Naive thymus-derived CD8-positive, alpha-beta T cell (primary cell): ENCODE data around the gene HTT. TPM values are rescaled to one million over a fixed set of nuclear protein-coding genes. Genes with fewer than 3 reads are reported as not detected.
"Not testable (repeated sequence)": the region's sequence is repeated elsewhere in the genome, so short reads cannot be mapped to it uniquely, and the experiment has no call there.

Experiments
- ATAC-seq, 2 donors: fragments of 150-1000 bp; cut with Tn5 transposase in 1 of 2; sonication (Bioruptor Pico), chemical (Tn5 transposase) in 1 of 2; 1 replicate in 1 of 2; 2 replicates in 1 of 2; pipeline ENCODE4 v1.10.0; 2021; ENCODE audit warnings: mild to moderate bottlenecking in 2 of 2, moderate library complexity in 2 of 2
- POLR2A ChIA-PET: fragments of 350-600 bp; sonication (Branson Sonifier 250); formaldehyde crosslinking; loops from one replicate; lab custom pipeline; 2021; ENCODE audit warnings: antibody characterized with exemption; lab: Charles Lee
- DNase-seq, 10 donors: peaks; one replicate each; pipeline versions ENCODE4 v3.0.0 to v3.0.0-alpha.2; 2020 to 2022
- H3K27ac Mint-ChIP-seq, 10 donors: one replicate each; pipeline ENCODE4 v1.8.0; 2020 to 2022; ENCODE audit warnings: mild to moderate bottlenecking in 10 of 10, mixed read lengths in 10 of 10, moderate library complexity in 4 of 10, inconsistent platforms in 1 of 10
- H3K27me3 Mint-ChIP-seq, 5 donors: one replicate each; pipeline ENCODE4 v1.8.0; 2021 to 2022; ENCODE audit warnings: mixed read lengths in 5 of 5
- H3K36me3 Mint-ChIP-seq, 3 donors: one replicate each; pipeline ENCODE4 v1.8.0; 2020 to 2022; ENCODE audit warnings: mixed read lengths in 3 of 3, mild to moderate bottlenecking in 2 of 3, inconsistent platforms in 1 of 3
- H3K4me1 Mint-ChIP-seq, 4 donors: one replicate each; pipeline ENCODE4 v1.8.0; 2021 to 2022; ENCODE audit warnings: mixed read lengths in 4 of 4
- H3K4me3 Mint-ChIP-seq, 10 donors: one replicate each; pipeline ENCODE4 v1.8.0; 2020 to 2022; ENCODE audit warnings: mild to moderate bottlenecking in 10 of 10, mixed read lengths in 10 of 10, moderate library complexity in 6 of 10, inconsistent platforms in 1 of 10
- H3K9me3 Mint-ChIP-seq, 9 donors: one replicate each; pipeline ENCODE4 v1.8.0; 2020 to 2022; ENCODE audit warnings: mixed read lengths in 9 of 9, mild to moderate bottlenecking in 3 of 9, inconsistent platforms in 1 of 9, moderate library complexity in 1 of 9
- polyA plus RNA-seq, 3 donors: library from polyadenylated mRNA; unstranded; fragments of 300-500 nt; fragmentation: Illumina TruSeq; gene quantifications; one replicate each; pipeline ENCODE4 v1.2.3, GENCODE V29; 2021
- total RNA-seq, 8 experiments: library from RNA in 2 of 8; stranded (reverse) in 2 of 8; gene quantifications; one replicate each; pipeline ENCODE4 v1.2.3 and lab custom pipeline; 2021 to 2026

HTT gene
- total and polyA plus RNA-seq, 5 experiments from 2014 or later: 2.2 to 64.6 (median 5.0) TPM

DNA sequence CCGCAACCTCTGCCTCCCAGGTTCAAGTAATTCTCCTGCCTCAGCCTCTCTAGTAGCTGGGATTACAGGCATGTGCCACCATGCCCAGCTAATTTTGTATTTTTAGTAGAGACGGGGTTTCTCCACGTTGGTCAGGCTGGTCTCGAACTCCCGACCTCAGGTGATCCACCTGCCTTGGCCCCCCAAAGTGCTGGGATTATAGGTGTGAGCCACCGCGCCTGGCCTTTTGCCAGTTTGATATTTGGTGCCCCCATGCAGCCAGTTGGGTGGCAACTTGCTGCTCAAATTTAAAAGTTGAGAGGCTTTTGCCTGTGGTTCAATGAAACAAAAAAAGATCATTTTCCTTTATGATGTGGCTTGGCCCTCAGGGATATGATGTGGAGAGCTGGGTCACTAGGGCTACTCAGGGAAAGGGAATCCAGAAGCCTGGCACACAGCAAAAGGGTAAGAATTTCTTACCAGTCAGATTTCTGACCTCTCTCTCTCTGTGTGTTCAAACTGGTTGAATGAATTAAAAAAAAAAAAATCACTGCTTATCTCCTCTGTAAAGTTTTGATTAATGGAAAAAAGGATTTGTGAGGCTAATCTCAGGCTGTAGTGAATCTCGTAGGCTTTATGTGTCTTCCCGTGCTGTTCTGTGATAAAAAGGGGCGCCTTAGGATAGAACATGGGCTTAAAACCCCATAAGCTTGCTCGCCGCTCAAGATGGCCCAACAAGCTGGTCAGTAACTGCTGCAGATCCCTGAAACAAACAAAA, 23.2 kb upstream of the HTT start:
- not testable (repeated sequence) for ATAC-seq
- peaks cover 3 to 18% (median 12%) of the 10 kb centered on the region in 4 donors for H3K4me1 Mint-ChIP-seq
- peaks cover 0 to 17% (median 6%) of the 10 kb centered on the region in 9 donors for H3K9me3 Mint-ChIP-seq

DNA sequence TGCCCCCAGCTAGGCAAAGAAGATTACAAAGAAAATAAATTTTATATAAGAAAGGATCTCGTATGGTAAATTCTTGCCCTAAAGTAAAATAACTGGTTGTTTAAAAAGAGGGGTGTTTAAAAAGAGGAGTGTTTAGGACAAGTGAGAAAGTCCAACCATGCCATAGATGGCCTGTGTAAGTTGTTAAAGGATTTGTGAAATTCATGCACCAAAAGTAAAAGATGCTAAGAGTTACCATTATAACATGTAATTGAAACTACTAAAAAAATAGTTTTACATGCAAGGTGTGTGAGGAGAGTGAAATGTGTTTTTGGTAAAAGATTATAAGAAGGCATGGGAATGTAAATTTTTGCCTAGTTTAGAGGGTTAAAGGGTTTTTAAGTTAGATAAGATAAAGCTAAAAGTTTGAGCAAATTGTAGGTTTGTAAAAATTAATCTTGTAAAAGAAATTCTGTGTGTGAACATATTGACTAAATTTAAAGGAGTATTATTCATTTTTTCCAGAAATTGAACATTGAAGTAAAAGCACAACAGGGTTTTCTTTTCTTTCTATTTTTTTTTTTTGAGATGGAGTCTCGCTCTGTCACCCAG, 20.2 kb upstream of the HTT start:
- POLR2A ChIA-PET: interaction anchor here (0.7 kb wide), 1 partner anchor 146 kb away, joined by 3 read pairs; no protein-coding TSS in a partner anchor
- peaks cover 0 to 17% (median 10%) of the 10 kb centered on the region in 3 donors for H3K36me3 Mint-ChIP-seq
- H3K27ac Mint-ChIP-seq: no peak overlapping the region
- H3K27me3 Mint-ChIP-seq: no peaks in the 10 kb centered on the region
- peaks cover 0 to 7% (median under 1%) of the 10 kb centered on the region in 4 donors for H3K4me1 Mint-ChIP-seq
- H3K9me3 Mint-ChIP-seq: peaks cover 0 to 23% (median 7%) of the 10 kb centered on the region in 9 donors
- DNase-seq (no peak), ATAC-seq (no peak)
- H3K4me3 Mint-ChIP-seq: no peak overlapping the region

More for the DNA sequence above, 23.2 kb upstream of the HTT start:
- peaks cover 0 to 12% (median 10%) of the 10 kb centered on the region in 3 donors for H3K36me3 Mint-ChIP-seq
- not testable (repeated sequence) for H3K4me3 Mint-ChIP-seq, H3K27ac Mint-ChIP-seq, H3K27me3 Mint-ChIP-seq, DNase-seq
- POLR2A ChIA-PET: interaction anchor here (0.7 kb wide), 1 partner anchor 29 kb away, joined by 3 read pairs; no protein-coding TSS in a partner anchor

DNA sequence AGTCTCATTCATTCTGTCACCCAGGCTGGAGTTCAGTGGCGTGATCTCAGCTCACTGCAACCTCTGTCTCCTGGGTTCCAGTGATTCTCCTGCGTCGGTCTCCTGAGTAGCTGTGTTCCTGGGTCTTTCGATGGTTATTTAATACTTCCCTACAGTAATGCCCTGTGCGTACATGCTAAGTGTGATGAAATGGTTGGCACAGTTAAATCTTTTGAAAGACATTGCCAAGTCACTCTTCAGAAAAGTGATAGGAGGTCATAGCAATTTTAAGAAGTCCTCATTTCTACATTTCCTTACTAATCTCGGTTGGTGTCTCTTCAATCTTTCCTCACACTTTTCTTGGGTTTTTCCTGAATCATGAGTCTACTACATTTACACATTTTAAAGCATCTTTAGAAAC, 14.5 kb upstream of the HTT start:
- DNase-seq: no peak
- Mint-ChIP-seq H3K9me3 (peaks cover 0 to 18% (median 4%) of the 10 kb centered on the region in 9 donors), H3K4me1 (peaks cover 0 to 11% (median 2%) of the 10 kb centered on the region in 4 donors), H3K4me3 (no peak overlapping the region), H3K36me3 (peaks cover 3 to 18% (median 5%) of the 10 kb centered on the region in 3 donors), H3K27me3 (peaks cover 0 to 18% (median 2%) of the 10 kb centered on the region in 5 donors), H3K27ac (peak overlapping the region in 1 of 10 donors; percentile 11)
- POLR2A ChIA-PET: interaction anchor here (0.7 kb wide), 1 partner anchor 359 kb away, joined by 4 read pairs; no protein-coding TSS in a partner anchor
- no peak for ATAC-seq

DNA sequence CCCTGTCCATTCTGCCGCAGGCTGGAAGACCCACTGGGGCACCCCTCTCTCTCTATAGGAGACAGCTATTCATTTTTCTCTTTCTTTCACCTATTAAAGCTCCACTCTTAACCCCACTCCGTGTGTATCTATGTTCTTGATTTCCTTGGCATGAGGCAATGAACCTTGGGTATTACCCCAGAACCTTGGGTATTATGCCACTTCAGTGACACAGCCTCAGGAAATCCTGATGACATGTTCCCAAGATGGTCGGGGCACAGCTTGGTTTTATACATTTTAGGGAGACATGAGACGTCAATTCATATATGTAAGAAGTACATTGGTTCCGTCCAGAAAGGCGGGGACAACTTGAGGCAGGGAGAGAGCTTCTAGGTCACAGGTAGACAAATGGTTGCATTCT, 13.5 kb upstream of the HTT start:
- peaks cover 0 to 18% (median 2%) of the 10 kb centered on the region in 5 donors for H3K27me3 Mint-ChIP-seq
- DNase-seq (no peak), ATAC-seq (no peak)
- POLR2A ChIA-PET: interaction anchor here (1.1 kb wide), 1 partner anchor 46 kb away, joined by 3 read pairs; no protein-coding TSS in a partner anchor
- H3K36me3 Mint-ChIP-seq: peaks cover 0 to 13% (median 3%) of the 10 kb centered on the region in 3 donors
- peaks cover 0 to 16% (median 2%) of the 10 kb centered on the region in 9 donors for H3K9me3 Mint-ChIP-seq
- no peak overlapping the region for H3K4me3 Mint-ChIP-seq
- peaks cover 0 to 11% (median 2%) of the 10 kb centered on the region in 4 donors for H3K4me1 Mint-ChIP-seq
- H3K27ac Mint-ChIP-seq: no peak overlapping the region

DNA sequence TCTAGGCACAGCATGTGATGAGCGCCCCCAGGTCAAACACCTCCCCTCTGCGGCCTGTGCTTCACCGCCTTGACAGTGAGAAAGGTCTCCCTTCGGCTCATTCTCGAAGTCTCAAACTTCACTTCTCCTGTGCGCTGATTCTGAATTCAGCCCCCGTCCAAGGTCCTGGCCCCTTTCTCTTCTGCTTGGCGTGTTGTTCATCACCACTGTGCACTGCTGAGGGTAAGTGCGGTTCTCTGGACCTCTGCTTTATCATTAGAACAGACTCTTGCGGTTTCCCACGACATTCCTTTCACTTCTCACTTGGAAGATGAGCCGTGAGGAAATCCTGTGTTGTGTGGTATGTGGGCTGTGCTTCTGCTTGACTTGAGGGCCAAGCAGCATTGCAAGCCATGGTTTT, 12.0 kb upstream of the HTT start:
- POLR2A ChIA-PET: no interaction called here
- peaks cover 0 to 11% (median 2%) of the 10 kb centered on the region in 4 donors for H3K4me1 Mint-ChIP-seq
- ATAC-seq (no peak), DNase-seq (no peak)
- peaks cover 0 to 18% (median 2%) of the 10 kb centered on the region in 5 donors for H3K27me3 Mint-ChIP-seq
- no peak overlapping the region for H3K4me3 Mint-ChIP-seq
- peaks cover 0 to 11% (median 0%) of the 10 kb centered on the region in 9 donors for H3K9me3 Mint-ChIP-seq
- peaks cover 3 to 9% (median 5%) of the 10 kb centered on the region in 3 donors for H3K36me3 Mint-ChIP-seq
- H3K27ac Mint-ChIP-seq: no peak overlapping the region

DNA sequence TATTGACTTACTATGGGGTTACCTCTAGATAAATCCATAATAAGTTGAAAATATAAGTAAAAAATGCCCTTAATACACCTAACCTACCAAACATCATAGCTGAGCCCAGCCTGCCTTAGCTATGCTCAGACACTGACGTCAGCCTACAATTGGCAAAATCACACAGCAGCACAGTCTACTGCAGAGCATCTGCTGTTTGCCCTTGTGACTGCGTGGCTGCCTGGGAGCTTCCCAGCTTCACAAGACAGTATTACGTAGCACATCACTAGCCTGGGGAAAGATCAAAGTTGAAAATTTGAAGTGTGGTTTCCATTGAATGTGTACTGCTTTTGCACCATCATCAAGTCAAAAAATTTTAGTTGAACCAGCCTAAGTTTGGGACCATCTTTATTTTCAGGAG, 8.9 kb upstream of the HTT start:
- H3K27ac Mint-ChIP-seq: no peak overlapping the region
- H3K27me3 Mint-ChIP-seq: peaks cover 0 to 10% (median 2%) of the 10 kb centered on the region in 5 donors
- POLR2A ChIA-PET: no interaction called here
- DNase-seq: no peak
- H3K36me3 Mint-ChIP-seq: peaks cover 3 to 9% (median 5%) of the 10 kb centered on the region in 3 donors
- H3K4me3 Mint-ChIP-seq: no peak overlapping the region
- H3K9me3 Mint-ChIP-seq: peaks cover 0 to 11% (median 0%) of the 10 kb centered on the region in 9 donors
- ATAC-seq: no peak
- H3K4me1 Mint-ChIP-seq: peaks cover 0 to 3% (median 0%) of the 10 kb centered on the region in 4 donors

DNA sequence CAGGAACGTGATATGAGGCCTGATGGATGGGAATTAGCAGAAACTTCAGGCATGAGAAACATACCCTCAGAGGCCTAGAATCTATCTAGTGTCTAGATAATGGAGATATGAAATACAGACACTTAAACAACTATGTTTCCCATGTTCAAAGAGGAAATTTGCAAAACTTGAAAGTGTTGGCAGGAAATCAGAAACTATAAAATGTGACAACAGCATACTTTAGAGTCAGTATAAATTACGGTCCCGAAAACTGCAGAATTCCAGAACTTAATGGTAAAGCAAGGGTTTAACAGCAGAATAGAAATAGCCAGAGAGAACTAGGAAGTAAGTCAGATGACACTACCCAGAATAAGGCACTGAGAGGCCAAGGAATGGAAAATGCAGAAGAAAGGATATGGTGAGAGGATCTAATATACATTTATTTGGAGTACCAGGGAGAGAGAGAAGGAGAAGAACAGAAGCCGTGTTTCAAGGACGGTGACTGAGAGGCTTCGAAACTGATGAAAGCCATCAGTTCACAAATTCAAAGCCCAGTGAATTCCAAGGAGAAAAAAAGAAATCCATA, 7.6 kb upstream of the HTT start:
- Mint-ChIP-seq H3K4me1 (peaks cover 0 to 3% (median 0%) of the 10 kb centered on the region in 4 donors), H3K9me3 (peaks cover 0 to 11% (median 0%) of the 10 kb centered on the region in 9 donors), H3K36me3 (peaks cover 3 to 9% (median 5%) of the 10 kb centered on the region in 3 donors), H3K27me3 (peaks cover 0 to 10% (median 0%) of the 10 kb centered on the region in 5 donors), H3K4me3 (no peak overlapping the region), H3K27ac (no peak overlapping the region)
- no peak for DNase-seq
- no peak for ATAC-seq
- POLR2A ChIA-PET: no interaction called here

DNA sequence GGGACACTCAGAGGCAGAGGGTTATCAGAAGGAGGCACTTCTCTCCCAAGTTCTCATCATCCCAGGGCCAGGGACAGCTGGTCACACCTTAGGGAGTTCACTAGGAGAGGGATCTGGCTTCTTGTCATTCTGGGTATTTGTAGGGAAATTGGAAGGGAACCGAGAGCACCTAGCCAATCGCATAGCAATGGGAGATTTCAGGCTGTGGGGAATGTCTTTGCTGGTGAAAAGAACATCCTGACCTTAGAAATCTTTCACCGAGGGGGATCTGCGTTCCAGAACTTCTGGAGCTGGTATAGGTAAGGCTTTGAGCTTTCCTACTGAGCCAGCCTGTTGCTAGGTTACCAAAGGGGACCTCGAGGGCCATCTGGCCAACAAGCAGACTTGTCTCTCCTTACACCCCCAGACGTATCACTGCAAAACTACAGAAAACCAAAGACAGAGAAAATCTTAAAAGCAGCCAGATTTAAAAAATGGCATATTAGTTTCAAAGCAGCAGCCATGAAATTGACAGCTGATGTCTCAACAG, 6.9 kb upstream of the HTT start:
- H3K9me3 Mint-ChIP-seq: peaks cover 0 to 11% (median 0%) of the 10 kb centered on the region in 9 donors
- peaks cover 0 to 1% (median 0%) of the 10 kb centered on the region in 4 donors for H3K4me1 Mint-ChIP-seq
- ATAC-seq (no peak), DNase-seq (no peak)
- H3K36me3 Mint-ChIP-seq: peaks cover under 1 to 9% (median 5%) of the 10 kb centered on the region in 3 donors
- peaks cover 0 to 9% (median 0%) of the 10 kb centered on the region in 5 donors for H3K27me3 Mint-ChIP-seq
- H3K27ac Mint-ChIP-seq: no peak overlapping the region
- H3K4me3 Mint-ChIP-seq: no peak overlapping the region
- POLR2A ChIA-PET: no interaction called here

DNA sequence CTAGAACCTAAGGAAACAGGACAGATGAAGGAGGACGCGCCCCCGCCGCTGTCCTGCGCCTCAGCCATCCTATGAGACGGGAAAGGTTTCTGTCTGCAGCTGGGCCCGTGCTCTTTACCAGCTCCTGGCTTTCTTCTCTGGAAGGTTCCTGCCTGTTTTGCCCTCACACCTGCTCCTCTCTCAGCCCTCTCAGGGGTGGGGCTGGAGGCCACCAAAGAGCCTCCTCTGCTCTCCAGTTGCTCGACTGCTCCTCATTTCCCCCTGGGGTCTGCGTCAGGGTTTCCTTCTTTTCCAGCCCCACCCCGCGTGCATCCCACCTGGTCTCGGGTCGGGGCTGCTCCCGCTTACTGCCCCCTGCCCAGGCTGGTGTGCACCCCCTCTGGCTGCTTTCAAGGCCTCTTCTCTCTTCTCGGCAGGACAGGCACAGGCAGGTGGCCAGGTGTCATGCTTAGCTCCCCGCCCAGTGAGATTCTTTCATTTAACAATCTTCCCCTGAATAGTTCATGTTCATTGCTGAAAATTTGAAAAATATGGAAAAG, 4.8 kb upstream of the HTT start:
- no peaks in the 10 kb centered on the region for H3K4me1 Mint-ChIP-seq
- peak overlapping the region in 1 of 10 donors; percentile 46 for H3K27ac Mint-ChIP-seq

DNA sequence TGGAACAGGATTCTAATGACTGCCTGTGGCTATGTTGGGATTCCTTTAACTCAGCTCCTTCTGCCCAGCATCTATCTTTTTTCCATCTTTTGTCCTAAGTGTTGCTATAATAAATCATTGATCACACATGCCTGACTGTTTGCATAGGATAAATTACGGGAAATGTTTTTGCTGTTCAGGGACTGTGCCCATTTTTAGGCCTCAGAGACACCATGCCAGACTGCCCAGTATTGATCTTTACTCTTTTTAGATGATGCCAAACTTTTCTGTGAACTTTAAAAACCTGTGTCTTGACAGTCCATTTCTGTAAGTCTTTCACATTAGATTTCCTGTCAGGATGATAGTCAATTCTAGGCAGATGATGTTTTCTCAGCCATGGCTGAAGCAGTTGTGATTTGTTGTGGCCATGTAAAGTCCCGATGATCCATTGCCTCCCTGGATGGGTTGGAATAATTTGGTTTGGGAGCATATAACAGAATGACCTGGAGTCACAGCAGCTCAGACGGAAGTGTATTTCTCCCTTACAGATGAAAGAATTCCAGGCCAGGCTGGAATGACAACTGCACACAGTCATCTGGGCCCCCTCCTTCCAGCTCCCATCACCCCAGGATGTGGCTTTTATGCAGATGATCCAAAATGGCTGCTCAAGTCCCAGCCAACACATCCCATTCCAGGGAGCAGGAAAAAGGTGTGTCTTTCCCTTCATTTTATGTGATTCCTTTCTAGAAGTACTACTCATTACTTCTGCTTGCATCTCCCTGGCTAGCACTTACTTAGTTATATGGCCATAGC, 3.6 kb upstream of the HTT start:
- Mint-ChIP-seq H3K9me3 (peaks cover 0 to 5% (median 0%) of the 10 kb centered on the region in 9 donors), H3K4me3 (no peak overlapping the region), H3K4me1 (peaks cover 3 to 9% (median 7%) of the 10 kb centered on the region in 4 donors), H3K27me3 (no peaks in the 10 kb centered on the region), H3K36me3 (peaks cover 0 to 5% (median 5%) of the 10 kb centered on the region in 3 donors), H3K27ac (no peak overlapping the region)
- DNase-seq (no peak), ATAC-seq (no peak)
- POLR2A ChIA-PET: no interaction called here

More for the DNA sequence above, 4.8 kb upstream of the HTT start:
- POLR2A ChIA-PET: no interaction called here
- Mint-ChIP-seq H3K4me3 (no peak overlapping the region), H3K9me3 (peaks cover 0 to 11% (median 0%) of the 10 kb centered on the region in 9 donors), H3K36me3 (peaks cover 0 to 6% (median 5%) of the 10 kb centered on the region in 3 donors), H3K27me3 (no peaks in the 10 kb centered on the region)
- no peak for DNase-seq
- no peak for ATAC-seq

DNA sequence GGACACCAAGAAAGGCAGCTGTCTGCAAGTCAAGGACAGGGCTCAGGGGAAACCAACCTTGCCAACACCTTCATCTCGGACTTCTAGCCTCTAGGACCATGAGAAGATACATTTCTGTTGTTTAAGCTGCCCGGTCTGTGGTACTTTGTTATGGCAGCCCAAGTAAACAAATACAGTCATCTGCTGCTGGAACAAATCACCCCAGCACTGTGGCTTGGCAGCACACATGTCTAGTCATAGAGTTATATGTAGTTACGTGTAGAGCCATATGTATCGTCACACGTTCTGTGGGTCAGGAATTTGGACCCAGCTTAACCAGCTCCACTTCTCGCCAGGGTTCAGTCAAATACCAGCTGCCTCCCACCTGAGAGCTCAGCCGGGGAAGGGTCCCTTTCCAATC, 2.7 kb upstream of the HTT start:
- Mint-ChIP-seq H3K9me3 (peaks cover 0 to under 1% (median 0%) of the 10 kb centered on the region in 9 donors), H3K4me3 (peak overlapping the region in 3 of 10 donors; percentile 29 to 63 (median 47)), H3K27ac (peak overlapping the region in 3 of 10 donors; percentile 30 to 62 (median 34)), H3K27me3 (no peaks in the 10 kb centered on the region), H3K4me1 (peaks cover 4 to 14% (median 13%) of the 10 kb centered on the region in 4 donors), H3K36me3 (peaks cover 0 to under 1% (median 0%) of the 10 kb centered on the region in 3 donors)
- POLR2A ChIA-PET: no interaction called here
- DNase-seq (no peak), ATAC-seq (no peak)
